DND-41 (cell line): ENCODE measurements around the gene LSM7.

ENCODE experiments used
- ATAC-seq: fragments of 200-7000 bp; cut with Tn5 transposase; 3 replicates; pipeline ENCODE4 v1.9.1; 2021; ENCODE audit warnings: low read depth; ENCODE audit not compliant: insufficient read depth
- DNase-seq: peaks from one replicate; pipeline ENCODE4 v3.0.0-alpha.2; 2020
- H2AFZ ChIP-seq: 2 replicates; pipeline ENCODE4 v1.6.0; 2012; ENCODE audit warnings: low read depth, low read length
- H3K27ac ChIP-seq: 2 replicates; pipeline ENCODE4 v1.5.1; 2012; ENCODE audit warnings: low read length, inconsistent platforms
- H3K27me3 ChIP-seq: fragments of 200-600 bp; sonication (generic); 2 replicates; pipeline ENCODE4 v1.6.0; 2012; ENCODE audit warnings: low read length, mild to moderate bottlenecking, inconsistent platforms; ENCODE audit not compliant: insufficient read depth, poor library complexity
- H3K36me3 ChIP-seq: 2 replicates; pipeline ENCODE4 v1.5.1; 2012; ENCODE audit warnings: low read length, inconsistent platforms; ENCODE audit not compliant: insufficient read depth
- H3K4me1 ChIP-seq: 2 replicates; pipeline ENCODE4 v1.5.1; 2012; ENCODE audit warnings: mild to moderate bottlenecking, low read length; ENCODE audit not compliant: insufficient read depth
- H3K4me2 ChIP-seq: 2 replicates; pipeline ENCODE4 v1.6.0; 2012; ENCODE audit warnings: mild to moderate bottlenecking, moderate library complexity, low read length, inconsistent platforms; ENCODE audit not compliant: insufficient read depth
- H3K4me3 ChIP-seq, 2 experiments: fragments of 200-600 bp in 1 of 2; shearing (Covaris generic) in 1 of 2; 2 replicates each; pipeline ENCODE4 v1.5.1; 2012 to 2016; ENCODE audit warnings: inconsistent platforms in 2 of 2, low read length in 2 of 2, mild to moderate bottlenecking in 2 of 2, low read depth in 1 of 2, moderate library complexity in 1 of 2
- H3K79me2 ChIP-seq: 2 replicates; pipeline ENCODE4 v1.6.0; 2012; ENCODE audit warnings: low read length, inconsistent platforms; ENCODE audit not compliant: insufficient read depth
- H3K9ac ChIP-seq: 2 replicates; pipeline ENCODE4 v1.6.0; 2012; ENCODE audit warnings: low read depth, mild to moderate bottlenecking, inconsistent platforms, low read length, moderate library complexity
- H3K9me3 ChIP-seq: 2 replicates; pipeline ENCODE4 v1.5.1; 2012; ENCODE audit warnings: low read length, moderate library complexity, mild to moderate bottlenecking, inconsistent platforms; ENCODE audit not compliant: insufficient read depth, severe bottlenecking
- H4K20me1 ChIP-seq: 2 replicates; pipeline ENCODE4 v1.6.0; 2012; ENCODE audit warnings: low read length; ENCODE audit not compliant: insufficient read depth
- CTCF ChIP-seq: IDR thresholded peaks from 2 replicates; pipeline ENCODE4 v1.5.1; 2012; ENCODE audit warnings: borderline replicate concordance, low read length, moderate library complexity, mild to moderate bottlenecking; ENCODE audit not compliant: poor library complexity, severe bottlenecking; ENCODE audit errors: extremely low read depth
- EZH2 ChIP-seq: IDR thresholded peaks from 3 replicates; pipeline ENCODE4 v1.6.1; 2012; ENCODE audit warnings: borderline replicate concordance, low read depth, mild to moderate bottlenecking, moderate library complexity, low read length, inconsistent platforms; ENCODE audit not compliant: severe bottlenecking

The LSM7 gene

GRCh38 chr19:2329501-2329916 is 1.1 kb upstream of the LSM7 start:
- ATAC-seq (no peak), DNase-seq (no peak)
- peak overlapping the region; percentile 90 for H3K4me2 ChIP-seq
- peaks cover 97% of the 10 kb centered on the region for H3K79me2 ChIP-seq
- H4K20me1 ChIP-seq = peaks cover 38% of the 10 kb centered on the region
- H3K27me3 ChIP-seq = no peaks in the 10 kb centered on the region
- H3K4me3 ChIP-seq = peak overlapping the region; percentile 79 to 98
- H3K36me3 ChIP-seq = peaks cover 43% of the 10 kb centered on the region
- peak overlapping the region; percentile 96 for H3K27ac ChIP-seq
- TF ChIP-seq CTCF = no peak
- TF ChIP-seq EZH2 = no peak
- H3K4me1 ChIP-seq = peaks cover 68% of the 10 kb centered on the region
- no peak overlapping the region for H2AFZ ChIP-seq
- peak overlapping the region; percentile 99 for H3K9ac ChIP-seq
- no peaks in the 10 kb centered on the region for H3K9me3 ChIP-seq

- peaks cover 38% of the 10 kb centered on the region for H4K20me1 ChIP-seq
- peak overlapping the region; percentile 90 for H3K4me2 ChIP-seq
- peaks cover 68% of the 10 kb centered on the region for H3K4me1 ChIP-seq
- H3K4me3 ChIP-seq = peak overlapping the region; percentile 79 to 98
- H3K27ac ChIP-seq = peak overlapping the region; percentile 96
- ATAC-seq (no peak), DNase-seq (no peak)
- H3K9ac ChIP-seq = peak overlapping the region; percentile 99
- H3K36me3 ChIP-seq = peaks cover 43% of the 10 kb centered on the region
- no peaks in the 10 kb centered on the region for H3K9me3 ChIP-seq
- no peaks in the 10 kb centered on the region for H3K27me3 ChIP-seq
- TF ChIP-seq EZH2 = no peak
- no peak for TF ChIP-seq CTCF
- peak overlapping the region; percentile 80 for H2AFZ ChIP-seq
- peaks cover 96% of the 10 kb centered on the region for H3K79me2 ChIP-seq
These were observed 728 bp upstream of the LSM7 start for GRCh38 chr19:2329149-2329478.

- Histone ChIP-seq H3K36me3 (peaks cover 49% of the 10 kb centered on the region), H3K9ac (peak overlapping the region; percentile 99), H3K4me2 (peak overlapping the region; percentile 81), H3K79me2 (peaks cover 85% of the 10 kb centered on the region), H4K20me1 (peaks cover 30% of the 10 kb centered on the region), H3K27me3 (no peaks in the 10 kb centered on the region), H2AFZ (peak overlapping the region; percentile 77), H3K27ac (peak overlapping the region; percentile 96), H3K9me3 (no peaks in the 10 kb centered on the region), H3K4me3 (peak overlapping the region; percentile 79 to 98; a peak in 3 of 4 replicates), H3K4me1 (peaks cover 61% of the 10 kb centered on the region)
- DNase-seq = peak; percentile 87
- ATAC-seq = peak; percentile 77
- TF ChIP-seq EZH2 (no peak), CTCF (no peak)
These were observed 499 bp downstream of the LSM7 start for GRCh38 chr19:2327773-2328400.
